GM18498 (cell line): ENCODE results near the gene SPDYE16.
"Not testable (repeated sequence)": the region's sequence is repeated elsewhere in the genome, so short reads cannot be mapped to it uniquely, and the experiment has no call there.

Experiments used
- ATAC-seq: cut with Tn5 transposase; IDR thresholded peaks from one replicate; pipeline ENCODE4 v1.9.1; 2021; ENCODE audit warnings: mild to moderate bottlenecking, moderate library complexity; ENCODE audit not compliant: unreplicated experiment

Gene SPDYE16, protein sequence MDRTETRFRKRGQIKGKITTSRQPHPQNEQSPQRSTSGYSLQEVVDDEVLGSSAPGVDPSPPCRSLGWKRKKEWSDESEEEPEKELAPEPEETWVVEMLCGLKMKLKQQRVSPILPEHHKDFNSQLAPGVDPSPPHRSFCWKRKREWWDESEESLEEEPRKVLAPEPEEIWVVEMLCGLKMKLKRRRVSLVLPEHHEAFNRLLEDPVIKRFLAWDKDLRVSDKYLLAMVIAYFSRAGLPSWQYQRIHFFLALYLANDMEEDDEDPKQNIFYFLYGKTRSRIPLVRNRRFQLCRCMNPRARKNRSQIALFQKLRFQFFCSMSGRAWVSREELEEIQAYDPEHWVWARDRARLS

GRCh38 chr7:76543197-76543596 is at the start of gene SPDYE16:
SPDYE16 (minus strand) TSS chr7:76543297; CDS start chr7:76541459, 1,838 bp downstream.
- ATAC-seq, result not testable (repeated sequence)

GRCh38 chr7:76592694-76593093 is 49.6 kb upstream of the SPDYE16 start:
- not testable (repeated sequence) for ATAC-seq

GRCh38 chr7:76591602-76592304 is 48.7 kb upstream of the SPDYE16 start:
- ATAC-seq, result peak; percentile 82

DNA sequence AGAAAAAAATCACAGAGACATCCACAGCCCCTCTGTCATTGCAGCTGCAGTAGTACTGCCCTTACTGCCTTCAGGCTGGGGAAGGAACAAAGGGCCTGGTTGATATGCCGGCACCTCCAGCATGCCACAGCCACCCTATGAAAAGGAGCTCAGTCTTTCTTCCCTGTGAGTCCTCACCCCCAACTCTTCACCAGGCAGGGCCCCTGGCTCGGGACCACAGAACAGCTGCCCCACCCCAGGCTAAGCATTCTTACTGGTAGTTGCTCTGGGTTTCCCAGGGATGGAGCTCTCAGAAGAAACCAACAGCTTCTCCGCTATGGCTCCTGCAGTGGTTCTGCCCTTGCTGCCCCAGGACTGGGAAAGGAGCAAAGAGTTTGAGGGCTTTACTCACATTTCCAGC is 47.9 kb upstream of the SPDYE16 start:
- not testable (repeated sequence) for ATAC-seq

DNA sequence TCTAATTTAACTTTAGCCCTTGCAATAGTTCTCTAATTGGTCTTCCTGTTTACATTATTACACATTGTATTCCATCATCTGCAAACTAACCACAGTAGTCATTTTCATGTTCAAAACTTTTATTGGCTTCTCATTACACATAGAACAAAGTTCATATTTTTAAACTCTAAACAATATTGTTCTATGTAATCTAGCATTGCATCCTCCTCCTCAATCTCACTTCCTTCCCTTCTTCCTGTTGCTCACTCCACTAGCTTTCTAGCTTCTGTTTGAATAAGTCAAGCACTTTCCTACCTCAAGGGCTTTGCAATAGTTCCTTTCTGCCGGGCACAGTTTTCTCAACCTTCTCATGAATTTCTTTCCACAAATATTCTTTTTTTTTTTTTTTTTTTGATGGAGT is 45.5 kb upstream of the SPDYE16 start:
- ATAC-seq, result not testable (repeated sequence)

GRCh38 chr7:76586585-76587315 is 43.7 kb upstream of the SPDYE16 start:
- not testable (repeated sequence) for ATAC-seq

- ATAC-seq, result not testable (repeated sequence)
These were observed 40.7 kb upstream of the SPDYE16 start for GRCh38 chr7:76583636-76584281.

DNA sequence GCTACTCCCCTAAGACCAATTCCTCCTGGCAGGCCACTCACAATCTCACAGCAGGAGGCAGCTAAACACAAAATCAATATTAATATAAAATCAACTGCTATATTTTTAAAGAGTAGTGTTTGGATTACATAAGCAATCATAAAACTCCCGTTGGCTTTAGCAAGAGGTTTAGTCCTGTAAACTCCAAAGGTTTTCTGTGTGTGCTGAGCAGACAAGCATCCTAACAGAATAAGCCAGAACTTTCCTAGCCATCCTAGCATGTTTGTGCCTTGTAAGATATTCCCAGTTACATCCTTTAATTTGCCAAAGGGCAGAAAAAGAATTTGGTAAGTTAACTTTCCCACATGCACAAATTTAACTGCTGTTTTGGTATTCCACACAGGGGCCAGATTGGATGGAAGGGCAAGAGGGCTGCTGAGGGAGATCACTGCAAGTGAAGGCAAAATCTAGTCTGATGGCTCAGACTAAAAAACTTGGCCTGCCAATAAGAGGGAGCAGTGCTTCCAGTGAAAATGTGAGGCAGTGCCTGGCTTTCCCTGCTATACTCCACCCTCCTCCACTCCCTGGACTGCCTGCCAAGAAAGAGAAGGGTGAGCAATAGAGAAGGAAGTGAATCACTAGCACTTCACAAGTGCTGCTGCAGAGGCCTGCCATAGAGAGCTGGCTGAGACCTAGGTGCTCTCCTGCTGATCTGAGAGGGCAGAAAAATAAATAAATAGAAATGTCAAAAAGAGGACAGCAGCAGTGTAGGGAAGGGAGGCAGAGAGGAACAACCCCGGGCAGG is 39.9 kb upstream of the SPDYE16 start:
- not testable (repeated sequence) for ATAC-seq

- not testable (repeated sequence) for ATAC-seq
These were observed 33.0 kb upstream of the SPDYE16 start for GRCh38 chr7:76575919-76576655.

GRCh38 chr7:76575431-76575830 is 32.3 kb upstream of the SPDYE16 start:
- ATAC-seq, result not testable (repeated sequence)

GRCh38 chr7:76572296-76572695 is 29.2 kb upstream of the SPDYE16 start:
- ATAC-seq, result not testable (repeated sequence)

DNA sequence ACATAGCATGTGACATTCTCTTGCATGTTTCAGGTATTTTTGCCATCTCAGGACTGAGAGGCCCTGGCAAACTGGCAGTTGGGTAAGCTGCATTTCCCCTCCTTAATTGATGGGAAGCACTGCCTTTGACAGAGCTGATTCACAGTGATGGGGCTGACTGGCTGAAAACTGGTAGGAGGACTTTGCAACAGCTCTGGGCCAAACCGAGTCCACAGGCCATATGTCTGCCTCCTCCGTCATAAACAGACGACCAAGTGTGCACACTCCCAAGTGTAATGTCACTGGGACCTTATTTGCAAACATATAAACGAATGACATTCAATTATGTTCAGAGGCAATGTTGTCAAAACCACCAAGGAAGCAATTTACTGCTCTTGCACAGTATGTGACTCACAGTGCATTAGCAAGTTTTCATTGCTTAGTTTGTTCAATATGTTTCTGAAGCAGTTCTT is 27.3 kb upstream of the SPDYE16 start:
- not testable (repeated sequence) for ATAC-seq

DNA sequence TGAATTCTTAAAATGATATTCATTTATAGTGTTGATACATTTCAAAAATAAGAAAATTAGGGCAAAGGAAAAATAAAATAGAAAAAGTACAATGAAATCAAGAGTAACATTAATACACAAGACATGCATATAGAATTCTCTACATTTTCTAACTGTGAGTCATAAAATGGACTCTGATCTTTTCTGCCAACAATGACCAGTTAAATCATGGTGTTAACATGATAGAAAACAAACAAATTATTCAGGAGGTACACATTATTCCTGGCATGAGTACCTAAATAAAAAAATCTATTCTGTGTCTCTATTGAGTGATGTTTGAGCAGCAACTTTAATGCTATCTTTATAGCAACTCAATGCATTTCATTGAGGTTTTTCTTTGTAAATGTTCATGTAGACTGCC is 25.6 kb upstream of the SPDYE16 start:
- ATAC-seq, result not testable (repeated sequence)

- not testable (repeated sequence) for ATAC-seq
These were observed 24.7 kb upstream of the SPDYE16 start for GRCh38 chr7:76567753-76568152.

DNA sequence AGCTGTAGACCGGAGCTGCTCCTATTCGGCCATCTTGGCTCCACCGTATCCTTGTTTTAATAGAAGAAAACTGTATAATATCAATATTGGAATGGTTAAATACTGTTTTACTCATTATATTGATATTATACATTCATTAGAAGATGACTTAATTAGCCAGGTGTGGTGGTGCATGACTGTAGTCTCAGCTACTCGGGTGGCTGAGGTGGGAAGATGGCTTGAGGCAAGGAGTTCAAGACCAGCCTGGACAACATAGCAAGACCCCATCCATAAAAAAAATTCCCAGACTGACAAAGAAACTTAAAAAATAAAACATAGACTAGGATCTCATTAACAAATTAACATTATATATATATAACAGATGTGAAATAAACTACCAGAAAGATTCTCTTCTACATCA is 24.2 kb upstream of the SPDYE16 start:
- ATAC-seq, result not testable (repeated sequence)

GRCh38 chr7:76565001-76565400 is 21.9 kb upstream of the SPDYE16 start:
- ATAC-seq, result not testable (repeated sequence)

- not testable (repeated sequence) for ATAC-seq
These were observed 18.2 kb upstream of the SPDYE16 start for GRCh38 chr7:76561342-76561741.

DNA sequence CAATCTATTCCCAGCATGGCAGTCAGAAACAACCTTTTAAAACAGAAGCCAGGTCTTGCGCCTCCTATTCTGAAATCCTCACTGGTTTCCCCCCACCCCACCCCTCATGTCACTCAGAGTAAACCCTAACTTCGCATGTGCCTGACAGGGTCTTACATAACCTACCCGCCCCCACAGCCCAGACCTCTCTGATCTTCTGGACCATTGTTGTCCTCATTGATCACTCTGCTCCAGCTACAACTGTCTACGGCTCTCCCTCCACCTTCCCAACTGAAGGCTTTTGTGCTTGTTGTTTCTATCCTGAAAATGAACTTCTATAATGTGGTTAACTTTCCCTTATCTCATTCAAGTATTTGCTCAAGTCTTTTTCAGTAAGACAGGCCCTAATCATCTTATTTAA is 17.1 kb upstream of the SPDYE16 start:
- not testable (repeated sequence) for ATAC-seq

- not testable (repeated sequence) for ATAC-seq
These were observed 16.6 kb upstream of the SPDYE16 start for GRCh38 chr7:76559685-76560084.
